Neutrophil (primary cell): ENCODE results near the gene NMT1.

Experiments used
- H3K27ac ChIP-seq: fragments of 200-600 bp; sonication (generic); 2 replicates; pipeline ENCODE4 v1.5.1; 2016; ENCODE audit warnings: mild to moderate bottlenecking, moderate library complexity
- H3K27me3 ChIP-seq: fragments of 200-600 bp; sonication (generic); 2 replicates; pipeline ENCODE4 v1.6.0; 2016; ENCODE audit warnings: mild to moderate bottlenecking
- H3K36me3 ChIP-seq: fragments of 200-600 bp; sonication (generic); 2 replicates; pipeline ENCODE4 v1.5.1; 2017
- H3K4me1 ChIP-seq, 2 experiments: fragments of 200-600 bp in 1 of 2; sonication (generic) in 1 of 2; 1 replicate in 1 of 2; 2 replicates in 1 of 2; pipeline versions ENCODE4 v1.5.1 to v1.6.1; 2013 to 2016; ENCODE audit warnings: low read depth in 1 of 2, low read length in 1 of 2, mild to moderate bottlenecking in 1 of 2, moderate library complexity in 1 of 2; ENCODE audit not compliant: control insufficient read depth in 1 of 2, insufficient read depth in 1 of 2
- H3K4me3 ChIP-seq, 2 experiments: fragments of 200-600 bp in 1 of 2; sonication (generic) in 1 of 2; 1 replicate in 1 of 2; 2 replicates in 1 of 2; pipeline ENCODE4 v1.5.1; 2013 to 2016; ENCODE audit warnings: low read depth in 1 of 2, low read length in 1 of 2, mild to moderate bottlenecking in 1 of 2, moderate library complexity in 1 of 2
- H3K9me3 ChIP-seq: fragments of 200-600 bp; sonication (generic); 2 replicates; pipeline ENCODE4 v1.5.1; 2016
- CTCF ChIP-seq: fragments of 200-600 bp; sonication (generic); IDR thresholded peaks from 2 replicates; pipeline ENCODE4 v1.5.1; 2016; ENCODE audit warnings: antibody characterized with exemption

NMT1 gene

GRCh38 chr17:45137561-45138305, 76.6 kb downstream of the NMT1 start:
- Histone ChIP-seq H3K27ac (no peak overlapping the region), H3K4me3 (no peak overlapping the region), H3K27me3 (no peaks in the 10 kb centered on the region), H3K36me3 (no peaks in the 10 kb centered on the region), H3K4me1 (peaks cover 14 to 21% of the 10 kb centered on the region in 2 experiments), H3K9me3 (no peaks in the 10 kb centered on the region)
- no peak for TF ChIP-seq CTCF

GRCh38 chr17:45138911-45139532, 77.9 kb downstream of the NMT1 start:
- TF ChIP-seq CTCF = no peak
- Histone ChIP-seq H3K27me3 (peaks cover 5% of the 10 kb centered on the region), H3K9me3 (no peaks in the 10 kb centered on the region), H3K36me3 (no peaks in the 10 kb centered on the region), H3K27ac (no peak overlapping the region), H3K4me3 (no peak overlapping the region), H3K4me1 (peaks cover 11 to 24% of the 10 kb centered on the region in 2 experiments)

GRCh38 chr17:45139533-45139920, 78.4 kb downstream of the NMT1 start:
- peaks cover 12 to 29% of the 10 kb centered on the region in 2 experiments for H3K4me1 ChIP-seq
- H3K4me3 ChIP-seq = no peak overlapping the region
- H3K27me3 ChIP-seq = peaks cover 10% of the 10 kb centered on the region
- no peak for TF ChIP-seq CTCF
- no peak overlapping the region for H3K27ac ChIP-seq
- H3K36me3 ChIP-seq = no peaks in the 10 kb centered on the region
- H3K9me3 ChIP-seq = no peaks in the 10 kb centered on the region

GRCh38 chr17:45143094-45143670, 82.1 kb downstream of the NMT1 start:
- H3K27ac ChIP-seq = peak overlapping the region; percentile 56
- TF ChIP-seq CTCF = no peak
- H3K27me3 ChIP-seq = peaks cover 12% of the 10 kb centered on the region
- H3K4me1 ChIP-seq = peaks cover 23 to 33% of the 10 kb centered on the region in 2 experiments
- H3K36me3 ChIP-seq = no peaks in the 10 kb centered on the region
- H3K4me3 ChIP-seq = peak overlapping the region in 1 of 2 experiments; percentile 70
- no peaks in the 10 kb centered on the region for H3K9me3 ChIP-seq

GRCh38 chr17:45143767-45144198, 82.7 kb downstream of the NMT1 start:
- Histone ChIP-seq H3K9me3 (no peaks in the 10 kb centered on the region), H3K27ac (peak overlapping the region; percentile 56), H3K4me3 (peak overlapping the region; percentile 63 to 70), H3K27me3 (peaks cover 12% of the 10 kb centered on the region), H3K4me1 (peaks cover 27 to 38% of the 10 kb centered on the region in 2 experiments), H3K36me3 (no peaks in the 10 kb centered on the region)
- TF ChIP-seq CTCF = no peak
